ENCODE measurements around the gene VAMP1. TPM values are rescaled to one million over a fixed set of nuclear protein-coding genes. Genes with fewer than 3 reads are reported as not detected.

VAMP1 gene
- total and polyA plus RNA-seq, 2 of the 8 experiments (the other 6 are each of a cell fraction or from before 2014, with no cell fraction given): 10.8 to 23.1 TPM

DNA sequence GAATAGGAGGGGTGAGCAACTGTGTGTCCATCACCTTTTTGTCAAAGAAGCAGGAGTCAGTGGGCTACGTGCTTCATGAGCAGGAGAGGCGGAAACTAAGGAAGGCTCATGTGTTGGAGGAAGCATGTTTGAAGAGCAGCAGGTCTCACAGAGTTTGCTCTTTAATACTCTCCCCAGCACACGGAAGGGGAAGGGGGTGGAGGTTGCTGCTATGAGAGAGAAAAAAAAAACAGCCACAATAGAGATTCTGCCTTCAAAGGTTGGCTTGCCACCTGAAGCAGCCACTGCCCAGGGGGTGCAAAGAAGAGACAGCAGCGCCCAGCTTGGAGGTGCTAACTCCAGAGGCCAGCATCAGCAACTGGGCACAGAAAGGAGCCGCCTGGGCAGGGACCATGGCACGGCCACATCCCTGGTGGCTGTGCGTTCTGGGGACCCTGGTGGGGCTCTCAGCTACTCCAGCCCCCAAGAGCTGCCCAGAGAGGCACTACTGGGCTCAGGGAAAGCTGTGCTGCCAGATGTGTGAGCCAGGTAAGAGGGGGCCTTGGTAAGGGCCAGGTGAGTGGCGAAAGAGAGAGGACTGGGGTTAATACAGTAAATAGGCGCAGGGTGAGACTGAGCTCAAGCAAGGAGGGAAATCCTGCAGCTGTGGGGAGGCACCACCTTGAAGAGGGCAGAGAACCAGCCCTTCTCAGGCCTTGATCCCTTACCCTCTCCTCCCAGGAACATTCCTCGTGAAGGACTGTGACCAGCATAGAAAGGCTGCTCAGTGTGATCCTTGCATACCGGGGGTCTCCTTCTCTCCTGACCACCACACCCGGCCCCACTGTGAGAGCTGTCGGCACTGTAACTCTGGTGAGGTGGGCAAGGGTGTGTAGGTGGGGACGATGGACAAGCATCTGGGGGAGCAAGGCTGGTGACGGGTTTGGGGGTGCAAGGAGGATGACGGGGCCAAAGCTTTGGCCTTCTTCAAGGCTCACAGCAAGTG is 25.5 kb downstream of the VAMP1 start, which contains the start of gene CD27:
CD27 (plus strand) TSS at position 252 of the 985 bp plus-strand sequence; CDS start at position 393, 141 bp downstream.
- no peaks in the 10 kb centered on the region for H3K9me3 ChIP-seq (ENCODE audit: insufficient read depth in 2 of 2, low read depth in 1 of 2, low read length in 1 of 2)
- no peak within 1 kb of the TSS for H3K4me3 ChIP-seq (ENCODE audit: extremely low read depth in 1 of 4, insufficient read depth in 2 of 4, low read depth in 3 of 4, low read length in 4 of 4)
- H3K23ac ChIP-seq (ENCODE audit: insufficient read length): no peak within 1 kb of the TSS
- POLR2A ChIA-PET (ENCODE audit: partially characterized antibody): interaction anchor here (0.7 to 4.2 kb wide), 8 partner anchors 7 to 108 kb away, joined by 3 to 22 read pairs (median 5); partner anchors contain the start of genes TAPBPL and VAMP1
- H4K20me1 ChIP-seq (replicated peaks in 1 of 2; ENCODE audit: control insufficient read depth in 1 of 2, insufficient read depth in 2 of 2, low read length in 2 of 2): no peaks in the 10 kb centered on the region
- no peaks in the 10 kb centered on the region for H3K27me3 ChIP-seq (replicated peaks in 1 of 4; ENCODE audit: control insufficient read depth in 3 of 4, extremely low read depth in 1 of 4, insufficient read depth in 3 of 4, low read length in 3 of 4)
- no peak within 1 kb of the TSS for H3K9ac ChIP-seq (replicated peaks in 1 of 4; ENCODE audit: extremely low read depth in 1 of 4, low read depth in 3 of 4, low read length in 3 of 4)
- no peak within 1 kb of the TSS for H2BK120ac ChIP-seq (replicated peaks; ENCODE audit: low read depth, low read length)
- H3K4me1 ChIP-seq (replicated peaks in 1 of 4; ENCODE audit: control insufficient read depth in 3 of 4, insufficient read depth in 4 of 4, low read length in 3 of 4): peaks cover 0 to 2% (median 2%) of the 10 kb centered on the region in 4 experiments; a peak in 5 of 7 replicates
- FAIRE-seq (no peak), DNase-seq (ENCODE audit: low read depth in 1 of 2, low spot score in 2 of 2) (no peak)
- H3K4ac ChIP-seq (replicated peaks; ENCODE audit: insufficient read length, low read depth, low read length): no peak within 1 kb of the TSS
- no peaks in the 10 kb centered on the region for H3K79me1 ChIP-seq (ENCODE audit: low read depth, low read length)
- no peaks in the 10 kb centered on the region for H3K23me2 ChIP-seq (ENCODE audit: low read depth, low read length)
- H3K14ac ChIP-seq (ENCODE audit: insufficient read length): no peak within 1 kb of the TSS
- H3K27ac ChIP-seq (ENCODE audit: low read depth, low read length): no peak within 1 kb of the TSS
- no peak within 1 kb of the TSS for H4K91ac ChIP-seq (replicated peaks; ENCODE audit: insufficient read length, low read length)
- H2AK5ac ChIP-seq (ENCODE audit: low read depth, low read length): no peak within 1 kb of the TSS
- H2BK12ac ChIP-seq (ENCODE audit: low read depth, low read length): peak within 1 kb of the TSS; percentile 51; the same call in 1 of the 2 replicates
- H3K56ac ChIP-seq (replicated peaks; ENCODE audit: insufficient read length, low read depth, low read length): no peak within 1 kb of the TSS
- H4K5ac ChIP-seq (ENCODE audit: insufficient read length, low read depth, low read length): no peak within 1 kb of the TSS
- no peak within 1 kb of the TSS for H2BK15ac ChIP-seq (ENCODE audit: low read length)
- H4K8ac ChIP-seq (ENCODE audit: extremely low read depth, insufficient read depth, low read length): no peak within 1 kb of the TSS
- WGBS, 2 experiments (ENCODE audit: extremely low coverage in 1 of 2, insufficient coverage in 1 of 2, insufficient read length in 1 of 2, insufficient replicate concordance in 2 of 2, low coverage in 1 of 2, low lambda C conversion rate in 2 of 2, missing lambda C conversion rate in 1 of 2): 87% methylated on average over 16 of the region's 16 CpGs; no CpG with 5 or more reads in 1 of the 2 experiments
- H2BK20ac ChIP-seq (ENCODE audit: low read length): no peak within 1 kb of the TSS
- H3K4me2 ChIP-seq (ENCODE audit: insufficient read depth in 1 of 2, low read depth in 2 of 2, low read length in 2 of 2): no peak within 1 kb of the TSS
- H3K36me3 ChIP-seq (ENCODE audit: control insufficient read depth in 2 of 4, insufficient read depth in 4 of 4, low read length in 3 of 4): no peaks in the 10 kb centered on the region
- no peak within 1 kb of the TSS for H3K18ac ChIP-seq (ENCODE audit: extremely low read depth, low read length)
- no peak within 1 kb of the TSS for H2AFZ ChIP-seq (ENCODE audit: low read length)
- CTCF ChIA-PET (ENCODE audit: partially characterized antibody): interaction anchor here (0.8 to 5.1 kb wide), 8 partner anchors 11 to 60 kb away, joined by 3 to 42 read pairs (median 6); no protein-coding TSS in a partner anchor
- no peaks in the 10 kb centered on the region for H3K79me2 ChIP-seq (ENCODE audit: control insufficient read depth in 1 of 2, insufficient read depth in 2 of 2, low read length in 2 of 2)
- H2BK5ac ChIP-seq (ENCODE audit: low read depth, low read length): no peak within 1 kb of the TSS
- TF ChIP-seq KDM5A (IDR thresholded peaks at IDR 0.05; ENCODE audit: low read length) (no peak), SRF (IDR thresholded peaks at IDR 0.05; ENCODE audit: low read depth, low read length) (no peak), POLR2A (IDR thresholded peaks at IDR 0.05; ENCODE audit: control extremely low read depth in 1 of 2, low read depth in 2 of 2, low read length in 2 of 2) (no peak), HDAC2 (IDR thresholded peaks at IDR 0.05; ENCODE audit: borderline replicate concordance in 1 of 2, low read depth in 2 of 2, low read length in 2 of 2) (no peak), BRCA1 (IDR thresholded peaks at IDR 0.05; ENCODE audit: low read depth, low read length) (no peak), SIN3A (conservative IDR thresholded peaks at IDR 0.05 in 1 of 2, IDR thresholded peaks at IDR 0.05 in 1 of 2; ENCODE audit: low read depth in 1 of 2, low read length in 2 of 2) (no peak), SP4 (IDR thresholded peaks at IDR 0.05; ENCODE audit: low read length) (no peak), SP2 (IDR thresholded peaks at IDR 0.05; ENCODE audit: low read length) (no peak), SIX5 (IDR thresholded peaks at IDR 0.05; ENCODE audit: low read depth, low read length) (no peak), CREB1 (IDR thresholded peaks at IDR 0.05) (no peak), POU5F1 (IDR thresholded peaks at IDR 0.05; ENCODE audit: low read depth, low read length) (no peak), RBBP5 (IDR thresholded peaks at IDR 0.05; ENCODE audit: borderline replicate concordance, low read depth, low read length) (no peak), EGR1 (IDR thresholded peaks at IDR 0.05; ENCODE audit: borderline replicate concordance, low read depth, low read length) (no peak)

All from H1 (cell line).